AG09309 (cell line): ENCODE data around the gene TUBE1.
"Not testable (repeated sequence)": the region's sequence is repeated elsewhere in the genome, so short reads cannot be mapped to it uniquely, and the experiment has no call there.

Source experiments
- DNase-seq: peaks from one replicate; pipeline ENCODE4 v3.0.0-alpha.2; 2010; ENCODE audit warnings: low read depth
- H3K4me3 ChIP-seq: 2 replicates; pipeline ENCODE4 v1.5.1; 2011; ENCODE audit warnings: mild to moderate bottlenecking, low read depth, low read length, moderate library complexity; ENCODE audit not compliant: control insufficient read depth
- CTCF ChIP-seq: IDR thresholded peaks from 2 replicates; pipeline ENCODE4 v1.5.1; 2011; ENCODE audit warnings: mild to moderate bottlenecking, low read depth, low read length, inconsistent platforms; ENCODE audit not compliant: insufficient read depth, control insufficient read depth; ENCODE audit errors: missing control alignments

Gene TUBE1

GRCh38 chr6:112116221-112116620, 28.9 kb upstream of the TUBE1 start:
- H3K4me3 ChIP-seq: no peak overlapping the region
- TF ChIP-seq CTCF: no peak
- no peak for DNase-seq

- DNase-seq: no peak
- no peak for TF ChIP-seq CTCF
- no peak overlapping the region for H3K4me3 ChIP-seq
Observed at GRCh38 chr6:112114577-112115223, 27.4 kb upstream of the TUBE1 start.

- no peak for DNase-seq
- TF ChIP-seq CTCF: no peak
- no peak overlapping the region for H3K4me3 ChIP-seq
Observed at GRCh38 chr6:112113918-112114317, 26.6 kb upstream of the TUBE1 start.

GRCh38 chr6:112113431-112113830, 26.1 kb upstream of the TUBE1 start:
- H3K4me3 ChIP-seq: no peak overlapping the region
- no peak for TF ChIP-seq CTCF
- no peak for DNase-seq

GRCh38 chr6:112109262-112109661, 22.0 kb upstream of the TUBE1 start:
- DNase-seq: no peak
- TF ChIP-seq CTCF: no peak
- H3K4me3 ChIP-seq: no peak overlapping the region

- TF ChIP-seq CTCF: no peak
- no peak for DNase-seq
- H3K4me3 ChIP-seq: no peak overlapping the region
Observed at GRCh38 chr6:112106562-112106961, 19.3 kb upstream of the TUBE1 start.

- not testable (repeated sequence) for H3K4me3 ChIP-seq, DNase-seq
Observed at GRCh38 chr6:112106026-112106425, 18.7 kb upstream of the TUBE1 start.
